HG02642 (cell line): Measurements from ENCODE around the gene GPATCH3.
"Not testable (repeated sequence)": the region's sequence is repeated elsewhere in the genome, so short reads cannot be mapped to it uniquely, and the experiment has no call there.

Source experiments
- ATAC-seq: cut with Tn5 transposase; IDR thresholded peaks from one replicate; pipeline ENCODE4 v1.9.1; 2021; ENCODE audit warnings: mild to moderate bottlenecking; ENCODE audit not compliant: unreplicated experiment, poor library complexity

Gene GPATCH3

GRCh38 chr1:26848941-26849774 is 51.1 kb downstream of the GPATCH3 start:
- ATAC-seq: no peak

- no peak for ATAC-seq
Observed at GRCh38 chr1:26848499-26848898, 51.8 kb downstream of the GPATCH3 start.

- ATAC-seq: not testable (repeated sequence)
Observed at GRCh38 chr1:26847826-26848225, 52.4 kb downstream of the GPATCH3 start.

- ATAC-seq: no peak
Observed at GRCh38 chr1:26844424-26845196, 55.7 kb downstream of the GPATCH3 start.
